Liver (tissue), 9 donors: ENCODE results near the gene PPM1E. TPM values are rescaled to one million over a fixed set of nuclear protein-coding genes. Genes with fewer than 3 reads are reported as not detected.

Source experiments
- DNase-seq: peaks from one replicate; pipeline ENCODE4 v3.0.0-alpha.2; 2017; ENCODE audit warnings: low spot score
- H3K27ac ChIP-seq, 2 donors: one replicate each; pipeline ENCODE4 v1.7.0; 2013; ENCODE audit warnings: inconsistent platforms in 2 of 2, low read length in 2 of 2, control low read depth in 1 of 2, low read depth in 1 of 2, mild to moderate bottlenecking in 1 of 2
- H3K27me3 ChIP-seq, 4 donors: one replicate each; pipeline versions ENCODE4 v1.6.1 to v1.7.0; 2013; ENCODE audit warnings: low read length in 3 of 4, inconsistent platforms in 1 of 4, mild to moderate bottlenecking in 1 of 4, moderate library complexity in 1 of 4; ENCODE audit not compliant: control insufficient read depth in 4 of 4, insufficient read depth in 4 of 4
- H3K36me3 ChIP-seq, 4 donors: one replicate each; pipeline versions ENCODE4 v1.6.1 to v1.7.0; 2013; ENCODE audit warnings: low read length in 3 of 4, mild to moderate bottlenecking in 3 of 4, low read depth in 1 of 4, moderate library complexity in 1 of 4; ENCODE audit not compliant: control insufficient read depth in 4 of 4, insufficient read depth in 3 of 4
- H3K4me1 ChIP-seq, 4 donors: one replicate each; pipeline versions ENCODE4 v1.6.1 to v1.7.0; 2013; ENCODE audit warnings: low read length in 3 of 4, mild to moderate bottlenecking in 3 of 4, moderate library complexity in 1 of 4; ENCODE audit not compliant: control insufficient read depth in 4 of 4, insufficient read depth in 4 of 4
- H3K4me3 ChIP-seq, 3 donors: one replicate each; pipeline versions ENCODE4 v1.6.1 to v1.7.0; 2013; ENCODE audit warnings: low read length in 3 of 3, control low read depth in 1 of 3, low read depth in 1 of 3, mild to moderate bottlenecking in 1 of 3
- H3K9ac ChIP-seq, 2 donors: one replicate each; pipeline ENCODE4 v1.7.0; 2013; ENCODE audit warnings: low read length in 2 of 2, mild to moderate bottlenecking in 2 of 2, moderate library complexity in 2 of 2, control low read depth in 1 of 2, low read depth in 1 of 2
- H3K9me3 ChIP-seq, 4 donors: one replicate each; pipeline versions ENCODE4 v1.6.1 to v1.7.0; 2013; ENCODE audit warnings: low read length in 3 of 4; ENCODE audit not compliant: control insufficient read depth in 4 of 4
- EGR1 ChIP-seq, 2 donors: IDR thresholded peaks; 2 replicates each; pipeline ENCODE4 v1.6.1; 2016 to 2018; ENCODE audit warnings: antibody characterized with exemption in 2 of 2, low read depth in 2 of 2
- FOXA2 ChIP-seq: IDR thresholded peaks from 2 replicates; pipeline ENCODE4 v1.6.1; 2016; ENCODE audit warnings: antibody characterized with exemption
- GABPA ChIP-seq, 2 donors: IDR thresholded peaks in 1 of 2; conservative IDR thresholded peaks in 1 of 2; 2 replicates each; pipeline ENCODE4 v1.6.1; 2016; ENCODE audit warnings: antibody characterized with exemption in 2 of 2, mild to moderate bottlenecking in 1 of 2, moderate library complexity in 1 of 2
- HNF4A ChIP-seq, 2 donors: conservative IDR thresholded peaks; 2 replicates each; pipeline ENCODE4 v1.6.1; 2016; ENCODE audit warnings: antibody characterized with exemption in 2 of 2, mild to moderate bottlenecking in 2 of 2
- JUND ChIP-seq, 2 donors: IDR thresholded peaks; 2 replicates each; pipeline ENCODE4 v1.6.1; 2016; ENCODE audit warnings: antibody characterized with exemption in 2 of 2
- MAX ChIP-seq: IDR thresholded peaks from 2 replicates; pipeline ENCODE4 v1.6.1; 2016; ENCODE audit warnings: antibody characterized with exemption
- NR2F2 ChIP-seq: IDR thresholded peaks from 2 replicates; pipeline ENCODE4 v1.6.1; 2016; ENCODE audit warnings: antibody characterized with exemption
- RAD21 ChIP-seq, 2 donors: IDR thresholded peaks; 2 replicates each; pipeline ENCODE4 v1.6.1; 2016; ENCODE audit warnings: antibody characterized with exemption in 2 of 2, mild to moderate bottlenecking in 2 of 2
- RXRA ChIP-seq, 2 donors: IDR thresholded peaks; 2 replicates each; pipeline ENCODE4 v1.6.1; 2017 to 2018; ENCODE audit warnings: antibody characterized with exemption in 2 of 2, mild to moderate bottlenecking in 1 of 2
- SP1 ChIP-seq: IDR thresholded peaks from 2 replicates; pipeline ENCODE4 v1.6.1; 2018; ENCODE audit warnings: antibody characterized with exemption, mild to moderate bottlenecking
- TAF1 ChIP-seq: conservative IDR thresholded peaks from 2 replicates; pipeline ENCODE4 v1.6.1; 2016; ENCODE audit warnings: antibody characterized with exemption, mild to moderate bottlenecking
- ZBTB33 ChIP-seq: IDR thresholded peaks from 2 replicates; pipeline ENCODE4 v1.6.1; 2016; ENCODE audit warnings: antibody characterized with exemption
- WGBS: extraction: QIAGEN DNeasy Blood & Tissue Kit; methylation state at CpG from one replicate; pipeline ENCODE4 v1.1.7; 2013; 5-methylcytosine and 5-hydroxymethylcytosine counted together
- polyA plus RNA-seq, 2 donors: library from polyadenylated mRNA; stranded (reverse) in 1 of 2; unstranded in 1 of 2; fragments of 200-250 nt in 1 of 2; fragments of >200 nt in 1 of 2; fragmentation: Nextera tagmentation in 1 of 2; extraction: Ambion mirVana in 1 of 2; gene quantifications; one replicate each; pipeline versions ENCODE4 v1.2.1 to v1.2.3, GENCODE V29; 2013 to 2015
- total RNA-seq, 2 donors: library from RNA; depleted of rRNA; stranded (reverse); fragments of >200 nt; gene quantifications; one replicate each; pipeline ENCODE4 v1.2.3, GENCODE V29; 2014
- TF ChIP-seq, protein P1 (sequence below): fragments of 150-350 bp; IDR thresholded peaks from 2 replicates; pipeline ENCODE4 v1.5.1; 2017; ENCODE audit warnings: improper control_type of control experiment, low read depth, low read length; ENCODE audit not compliant: missing input control
- TF ChIP-seq, protein P2 (sequence below): IDR thresholded peaks from 2 replicates; pipeline ENCODE4 v1.6.1; 2016; ENCODE audit warnings: antibody characterized with exemption, mild to moderate bottlenecking
- TF ChIP-seq, protein P3 (sequence below): IDR thresholded peaks from 2 replicates; pipeline ENCODE4 v1.6.1; 2016; ENCODE audit warnings: antibody characterized with exemption
- donor health status: healthy.
- donor health status: healthy.
- donor health status: healthy.
- donor health status: healthy.
- donor health status: healthy.

PPM1E gene
- total and polyA plus RNA-seq, 4 donors = 0.25 to 0.61 (median 0.50) TPM; not detected in 1

- TF ChIP-seq FOXA2 = no peak
Observed at GRCh38 chr17:58783380-58783779, 27.7 kb downstream of the PPM1E start (continued).

DNA sequence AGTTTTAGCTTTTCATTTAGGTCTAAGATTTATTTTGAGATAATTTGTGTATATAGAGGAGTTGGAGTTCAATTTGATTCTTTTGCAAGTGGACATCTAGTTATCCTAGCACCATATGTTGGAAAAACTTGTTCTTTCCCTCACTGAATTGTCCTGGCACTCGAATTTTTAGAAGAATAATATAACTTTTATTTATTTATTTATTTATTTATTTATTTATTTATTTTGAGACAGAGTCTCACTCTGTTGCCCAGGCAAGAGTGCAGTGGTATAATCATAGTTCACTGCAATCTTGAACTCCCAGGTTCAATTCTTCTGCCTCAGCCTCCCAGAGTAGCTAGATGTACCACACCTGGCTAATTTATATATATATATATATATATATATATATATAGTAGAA lies 29.4 kb downstream of the PPM1E start:
- Histone ChIP-seq H3K9me3 (no peaks in the 10 kb centered on the region), H3K36me3 (no peaks in the 10 kb centered on the region), H3K27me3 (no peaks in the 10 kb centered on the region), H3K27ac (no peak overlapping the region), H3K9ac (no peak overlapping the region), H3K4me3 (no peak overlapping the region), H3K4me1 (no peaks in the 10 kb centered on the region)
- 51% methylated on average over 1 of the region's 1 CpG for WGBS
- DNase-seq = no peak
- TF ChIP-seq GABPA (IDR thresholded peaks at IDR 0.05 in 1 of 2, conservative IDR thresholded peaks at IDR 0.05 in 1 of 2) (no peak), HNF4A (conservative IDR thresholded peaks at IDR 0.05) (no peak), NR2F2 (no peak), RXRA (IDR thresholded peaks at IDR 0.05) (no peak), MAX (no peak), SP1 (no peak), ZBTB33 (no peak), JUND (IDR thresholded peaks at IDR 0.05) (no peak), TAF1 (no peak), FOXA2 (no peak), RAD21 (IDR thresholded peaks at IDR 0.05) (no peak), EGR1 (IDR thresholded peaks at IDR 0.05; ENCODE audit: low read depth in 2 of 2) (no peak)
- TF ChIP-seq, protein P1, sequence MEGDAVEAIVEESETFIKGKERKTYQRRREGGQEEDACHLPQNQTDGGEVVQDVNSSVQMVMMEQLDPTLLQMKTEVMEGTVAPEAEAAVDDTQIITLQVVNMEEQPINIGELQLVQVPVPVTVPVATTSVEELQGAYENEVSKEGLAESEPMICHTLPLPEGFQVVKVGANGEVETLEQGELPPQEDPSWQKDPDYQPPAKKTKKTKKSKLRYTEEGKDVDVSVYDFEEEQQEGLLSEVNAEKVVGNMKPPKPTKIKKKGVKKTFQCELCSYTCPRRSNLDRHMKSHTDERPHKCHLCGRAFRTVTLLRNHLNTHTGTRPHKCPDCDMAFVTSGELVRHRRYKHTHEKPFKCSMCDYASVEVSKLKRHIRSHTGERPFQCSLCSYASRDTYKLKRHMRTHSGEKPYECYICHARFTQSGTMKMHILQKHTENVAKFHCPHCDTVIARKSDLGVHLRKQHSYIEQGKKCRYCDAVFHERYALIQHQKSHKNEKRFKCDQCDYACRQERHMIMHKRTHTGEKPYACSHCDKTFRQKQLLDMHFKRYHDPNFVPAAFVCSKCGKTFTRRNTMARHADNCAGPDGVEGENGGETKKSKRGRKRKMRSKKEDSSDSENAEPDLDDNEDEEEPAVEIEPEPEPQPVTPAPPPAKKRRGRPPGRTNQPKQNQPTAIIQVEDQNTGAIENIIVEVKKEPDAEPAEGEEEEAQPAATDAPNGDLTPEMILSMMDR = no peak
- TF ChIP-seq, protein P2, sequence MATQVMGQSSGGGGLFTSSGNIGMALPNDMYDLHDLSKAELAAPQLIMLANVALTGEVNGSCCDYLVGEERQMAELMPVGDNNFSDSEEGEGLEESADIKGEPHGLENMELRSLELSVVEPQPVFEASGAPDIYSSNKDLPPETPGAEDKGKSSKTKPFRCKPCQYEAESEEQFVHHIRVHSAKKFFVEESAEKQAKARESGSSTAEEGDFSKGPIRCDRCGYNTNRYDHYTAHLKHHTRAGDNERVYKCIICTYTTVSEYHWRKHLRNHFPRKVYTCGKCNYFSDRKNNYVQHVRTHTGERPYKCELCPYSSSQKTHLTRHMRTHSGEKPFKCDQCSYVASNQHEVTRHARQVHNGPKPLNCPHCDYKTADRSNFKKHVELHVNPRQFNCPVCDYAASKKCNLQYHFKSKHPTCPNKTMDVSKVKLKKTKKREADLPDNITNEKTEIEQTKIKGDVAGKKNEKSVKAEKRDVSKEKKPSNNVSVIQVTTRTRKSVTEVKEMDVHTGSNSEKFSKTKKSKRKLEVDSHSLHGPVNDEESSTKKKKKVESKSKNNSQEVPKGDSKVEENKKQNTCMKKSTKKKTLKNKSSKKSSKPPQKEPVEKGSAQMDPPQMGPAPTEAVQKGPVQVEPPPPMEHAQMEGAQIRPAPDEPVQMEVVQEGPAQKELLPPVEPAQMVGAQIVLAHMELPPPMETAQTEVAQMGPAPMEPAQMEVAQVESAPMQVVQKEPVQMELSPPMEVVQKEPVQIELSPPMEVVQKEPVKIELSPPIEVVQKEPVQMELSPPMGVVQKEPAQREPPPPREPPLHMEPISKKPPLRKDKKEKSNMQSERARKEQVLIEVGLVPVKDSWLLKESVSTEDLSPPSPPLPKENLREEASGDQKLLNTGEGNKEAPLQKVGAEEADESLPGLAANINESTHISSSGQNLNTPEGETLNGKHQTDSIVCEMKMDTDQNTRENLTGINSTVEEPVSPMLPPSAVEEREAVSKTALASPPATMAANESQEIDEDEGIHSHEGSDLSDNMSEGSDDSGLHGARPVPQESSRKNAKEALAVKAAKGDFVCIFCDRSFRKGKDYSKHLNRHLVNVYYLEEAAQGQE = no peak
- TF ChIP-seq, protein P3, sequence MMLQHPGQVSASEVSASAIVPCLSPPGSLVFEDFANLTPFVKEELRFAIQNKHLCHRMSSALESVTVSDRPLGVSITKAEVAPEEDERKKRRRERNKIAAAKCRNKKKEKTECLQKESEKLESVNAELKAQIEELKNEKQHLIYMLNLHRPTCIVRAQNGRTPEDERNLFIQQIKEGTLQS = no peak
